HG02852 (cell line): ENCODE results near the gene FXYD3.
"Not testable (repeated sequence)": the region's sequence is repeated elsewhere in the genome, so short reads cannot be mapped to it uniquely, and the experiment has no call there.

Source experiments
- ATAC-seq: cut with Tn5 transposase; IDR thresholded peaks from one replicate; pipeline ENCODE4 v1.9.1; 2021; ENCODE audit warnings: mild to moderate bottlenecking, moderate library complexity; ENCODE audit not compliant: unreplicated experiment

The FXYD3 gene

GRCh38 chr19:35085947-35086346 lies 29.7 kb upstream of the FXYD3 start:
- no peak for ATAC-seq

GRCh38 chr19:35086455-35086854 lies 29.2 kb upstream of the FXYD3 start:
- ATAC-seq = no peak

GRCh38 chr19:35087393-35087792 lies 28.2 kb upstream of the FXYD3 start:
- ATAC-seq = no peak

- ATAC-seq = no peak
Measured at GRCh38 chr19:35088131-35088913, 27.3 kb upstream of the FXYD3 start.

GRCh38 chr19:35089554-35089953 lies 26.1 kb upstream of the FXYD3 start:
- no peak for ATAC-seq

- no peak for ATAC-seq
Measured at GRCh38 chr19:35090160-35090505, 25.5 kb upstream of the FXYD3 start.

- ATAC-seq = no peak
Measured at GRCh38 chr19:35090506-35091214, 25.0 kb upstream of the FXYD3 start.

GRCh38 chr19:35093430-35093829 lies 22.2 kb upstream of the FXYD3 start:
- no peak for ATAC-seq

GRCh38 chr19:35093941-35094647 lies 21.5 kb upstream of the FXYD3 start:
- no peak for ATAC-seq

GRCh38 chr19:35094656-35095055 lies 21.0 kb upstream of the FXYD3 start:
- no peak for ATAC-seq

- no peak for ATAC-seq
Measured at GRCh38 chr19:35095667-35096368, 19.8 kb upstream of the FXYD3 start.

GRCh38 chr19:35098413-35099049 lies 17.1 kb upstream of the FXYD3 start:
- no peak for ATAC-seq

GRCh38 chr19:35099155-35099896 lies 16.3 kb upstream of the FXYD3 start:
- ATAC-seq = no peak

GRCh38 chr19:35099897-35100275 lies 15.7 kb upstream of the FXYD3 start:
- ATAC-seq = no peak

GRCh38 chr19:35100588-35101533 lies 14.8 kb upstream of the FXYD3 start:
- no peak for ATAC-seq

GRCh38 chr19:35101949-35102348 lies 13.7 kb upstream of the FXYD3 start:
- not testable (repeated sequence) for ATAC-seq

GRCh38 chr19:35103614-35104013 lies 12.0 kb upstream of the FXYD3 start:
- not testable (repeated sequence) for ATAC-seq

GRCh38 chr19:35104361-35104760 lies 11.3 kb upstream of the FXYD3 start:
- no peak for ATAC-seq

- no peak for ATAC-seq
Measured at GRCh38 chr19:35105047-35105410, 10.6 kb upstream of the FXYD3 start.
